Cortex of kidney (tissue), 1 donor: ENCODE results near the gene RRM1.
"Not testable (repeated sequence)": the region's sequence is repeated elsewhere in the genome, so short reads cannot be mapped to it uniquely, and the experiment has no call there.

Source experiments
- DNase-seq: peaks from one replicate; lab custom pipeline; 2025; lab: John Stamatoyannopoulos, UW

The RRM1 gene

DNA sequence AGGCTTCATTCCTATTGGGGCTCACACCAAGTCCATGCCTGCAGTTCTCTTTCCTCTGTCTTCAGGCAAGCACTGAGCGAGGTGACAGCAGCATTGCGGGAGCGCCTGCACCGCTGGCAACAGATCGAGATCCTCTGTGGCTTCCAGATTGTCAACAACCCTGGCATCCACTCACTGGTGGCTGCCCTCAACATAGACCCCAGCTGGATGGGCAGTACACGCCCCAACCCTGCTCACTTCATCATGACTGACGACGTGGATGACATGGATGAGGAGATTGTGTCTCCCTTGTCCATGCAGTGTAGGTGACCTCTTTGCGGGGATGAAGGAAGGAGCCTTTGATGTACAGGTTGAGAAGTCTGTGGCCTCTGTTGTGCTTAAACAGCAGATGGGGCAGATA is 11.4 kb upstream of the RRM1 start:
- no peak for DNase-seq

GRCh38 chr11:4084406-4085125 is 10.0 kb upstream of the RRM1 start:
- no peak for DNase-seq

- DNase-seq: no peak
Observed at GRCh38 chr11:4085575-4085974, 9.0 kb upstream of the RRM1 start.

GRCh38 chr11:4086575-4087353 is 7.8 kb upstream of the RRM1 start:
- DNase-seq: no peak

GRCh38 chr11:4087551-4087950 is 7.0 kb upstream of the RRM1 start:
- no peak for DNase-seq

- DNase-seq: no peak
Observed at GRCh38 chr11:4090258-4090657, 4.3 kb upstream of the RRM1 start.

DNA sequence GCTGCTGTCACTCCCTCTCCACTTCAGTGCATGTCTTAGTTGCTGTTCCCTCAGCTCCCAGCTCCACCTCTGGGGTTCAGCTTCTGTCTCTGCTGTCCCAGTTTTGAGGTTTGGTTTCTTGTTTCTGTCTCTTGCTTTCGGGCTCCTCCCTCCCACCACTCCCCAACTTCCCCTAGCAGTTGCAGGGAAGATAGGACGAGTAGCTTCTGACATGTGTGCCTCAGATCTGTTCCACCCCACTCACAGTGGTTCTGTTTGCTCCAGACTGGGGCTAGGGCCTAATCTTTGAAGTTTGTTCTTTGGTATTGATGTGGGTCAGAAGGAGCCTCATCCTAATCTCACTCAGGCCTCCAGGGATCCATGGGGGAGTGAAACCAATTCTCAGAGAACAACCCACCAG is 2.6 kb upstream of the RRM1 start:
- no peak for DNase-seq

DNA sequence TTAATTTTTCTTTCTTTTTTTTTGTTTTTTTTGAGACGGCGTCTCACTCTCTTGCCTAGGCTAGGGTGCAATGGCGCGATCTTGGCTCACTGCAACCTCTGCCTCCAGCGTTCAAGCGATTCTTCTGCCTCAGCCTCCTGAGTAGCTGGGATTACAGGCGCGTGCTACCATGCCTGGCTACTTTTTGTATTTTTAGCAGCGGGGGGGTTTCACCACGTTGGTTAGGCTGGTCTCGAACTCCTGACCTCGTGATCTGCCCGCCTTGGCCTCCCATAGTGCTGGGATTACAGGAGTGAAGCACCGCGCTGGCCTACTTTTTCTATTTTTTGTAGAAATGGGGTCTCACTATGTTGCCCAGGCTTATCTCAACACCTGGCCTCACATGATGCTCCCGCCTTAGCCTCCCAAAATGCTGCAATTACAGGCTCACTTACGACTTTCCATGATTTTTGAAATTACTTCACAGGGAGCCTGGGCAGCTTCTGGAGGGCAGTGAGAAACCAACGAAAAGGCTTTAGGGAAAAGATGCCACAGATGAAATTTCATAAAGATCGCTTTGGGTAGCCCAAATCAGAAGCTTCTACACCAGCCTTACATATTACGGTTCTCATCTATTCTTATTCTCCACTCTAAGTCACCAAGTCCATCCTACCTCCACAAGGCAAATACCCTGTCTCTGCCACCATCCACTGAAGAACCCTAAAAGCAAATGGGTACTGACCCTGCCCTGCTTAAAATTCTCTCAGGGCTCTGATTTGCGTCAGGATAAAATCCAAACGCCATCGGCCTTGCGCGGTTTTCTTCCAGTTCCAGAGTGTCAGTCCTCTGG is 866 bp upstream of the RRM1 start:
- DNase-seq: no peak

DNA sequence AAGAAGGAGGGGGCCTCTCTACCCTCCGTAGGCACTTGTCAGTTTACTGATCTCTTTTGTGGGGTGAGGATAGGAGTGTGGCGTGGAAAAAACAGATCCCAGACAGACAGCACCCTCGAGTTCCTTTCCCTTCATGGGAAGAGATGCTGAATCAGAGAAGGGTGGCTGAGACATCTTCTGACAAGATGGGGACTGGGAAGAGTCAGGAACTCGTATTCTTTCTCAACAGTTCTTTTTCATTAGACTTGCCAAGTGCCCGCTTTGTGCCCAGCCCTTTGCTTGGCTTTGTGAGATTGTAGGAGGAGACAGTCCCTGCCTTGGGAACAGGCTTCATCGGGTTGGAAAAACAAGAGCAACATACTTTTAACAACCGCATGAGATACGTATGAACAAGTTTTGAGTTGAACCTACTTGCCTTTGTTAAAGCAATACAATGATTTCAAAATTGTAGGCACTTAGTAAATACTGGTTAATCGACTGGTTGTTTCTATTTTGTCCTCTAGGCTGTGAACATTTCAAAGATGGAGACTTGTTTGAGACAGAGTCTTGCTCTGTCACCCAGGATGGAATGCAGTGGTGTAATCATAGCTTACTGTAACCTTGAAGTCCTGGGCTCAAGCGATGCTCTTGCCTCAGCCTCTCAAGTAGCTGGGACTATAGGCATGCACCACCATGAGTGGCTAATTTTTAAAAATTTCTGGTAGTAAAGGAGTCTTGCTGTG is 1.1 kb downstream of the RRM1 start:
- DNase-seq: no peak

DNA sequence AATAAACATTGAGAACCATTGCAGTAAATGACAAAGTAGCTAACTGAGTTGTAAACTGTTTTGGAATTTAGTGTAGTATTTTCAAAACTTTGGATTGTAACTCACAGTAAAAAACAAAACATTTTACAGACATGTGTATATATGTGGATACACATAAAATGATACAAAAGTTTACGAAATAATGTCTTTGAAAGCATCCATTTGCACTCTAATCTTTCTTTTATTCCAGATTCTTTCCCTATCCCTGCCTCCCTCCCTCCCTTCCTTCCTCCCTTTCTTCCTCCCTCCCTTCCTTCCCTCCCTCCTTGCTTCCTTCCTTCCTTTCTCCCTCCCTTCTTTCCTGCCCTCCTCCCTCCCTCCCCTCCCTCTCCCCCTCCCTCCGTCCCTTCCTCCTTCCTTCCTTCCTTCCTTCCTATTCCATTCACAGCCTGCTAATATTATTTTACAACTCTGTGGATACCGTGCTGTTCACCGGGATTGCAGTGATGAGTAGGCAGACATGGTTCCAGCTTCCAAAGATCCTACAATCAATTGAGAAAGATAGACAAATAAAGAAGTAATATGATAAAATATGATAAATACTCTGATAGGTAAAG is 3.5 kb downstream of the RRM1 start:
- no peak for DNase-seq

DNA sequence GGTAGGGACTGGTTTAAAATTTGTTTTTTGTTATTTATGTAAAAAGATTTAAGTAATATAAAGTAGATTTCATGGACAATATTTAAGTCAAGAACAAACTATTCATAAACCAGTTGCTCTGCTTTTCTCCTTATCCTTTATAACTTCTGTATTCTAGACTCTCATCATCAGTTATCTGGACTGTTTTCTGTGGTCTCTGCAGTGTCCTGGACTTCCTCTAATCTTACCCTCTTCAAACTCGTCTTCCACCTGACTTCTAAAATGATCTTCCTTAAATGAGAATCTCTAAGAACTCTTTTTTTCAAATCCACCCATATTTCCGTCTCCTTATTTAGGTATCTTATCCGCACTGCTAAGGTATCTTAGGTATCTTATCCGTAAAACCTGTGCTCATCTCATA is 8.1 kb downstream of the RRM1 start:
- DNase-seq: no peak

DNA sequence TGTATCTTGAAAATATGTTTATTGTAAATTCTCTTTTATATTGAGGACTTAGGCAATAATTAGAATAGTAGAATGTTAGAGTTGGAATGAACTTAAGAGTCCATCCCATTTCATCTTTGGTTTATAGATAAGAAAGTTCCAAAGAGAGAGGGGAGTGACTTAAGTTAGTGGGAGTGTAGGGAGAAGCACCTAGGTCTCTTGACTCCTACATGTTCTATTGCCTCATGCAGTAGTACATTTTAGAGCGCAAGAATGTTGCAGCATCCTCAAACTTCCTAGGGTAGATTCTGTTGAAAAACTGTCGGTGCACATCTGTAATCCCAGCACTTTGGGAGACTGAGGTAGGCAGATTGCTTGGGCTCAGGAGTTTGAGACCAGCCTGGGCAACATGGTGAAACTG is 8.7 kb downstream of the RRM1 start:
- DNase-seq: no peak

- no peak for DNase-seq
Observed at GRCh38 chr11:4105916-4106315, 11.3 kb downstream of the RRM1 start.

DNA sequence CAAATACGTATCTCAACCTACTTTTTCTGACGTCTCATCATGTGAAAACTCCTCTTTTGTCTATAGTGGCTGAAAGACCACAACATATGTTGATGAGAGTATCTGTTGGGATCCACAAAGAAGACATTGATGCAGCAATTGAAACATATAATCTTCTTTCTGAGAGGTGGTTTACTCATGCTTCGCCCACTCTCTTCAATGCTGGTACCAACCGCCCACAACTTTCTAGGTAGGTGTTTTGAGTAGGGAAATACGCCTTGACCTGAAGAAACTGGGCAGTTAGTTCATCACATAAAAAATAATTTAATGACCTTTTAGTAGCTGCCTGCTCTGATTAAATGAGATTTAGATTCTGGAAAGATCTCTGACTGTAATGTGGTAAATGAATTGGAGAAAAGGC is 17.2 kb downstream of the RRM1 start:
- no peak for DNase-seq

- DNase-seq: no peak
Observed at GRCh38 chr11:4115128-4115527, 20.5 kb downstream of the RRM1 start.

GRCh38 chr11:4118107-4118506 is 23.5 kb downstream of the RRM1 start:
- no peak for DNase-seq

GRCh38 chr11:4123218-4123617 is 28.6 kb downstream of the RRM1 start:
- DNase-seq: no peak

GRCh38 chr11:4125141-4125540 is 30.5 kb downstream of the RRM1 start:
- DNase-seq: no peak

GRCh38 chr11:4127357-4127756 is 32.8 kb downstream of the RRM1 start:
- no peak for DNase-seq

- not testable (repeated sequence) for DNase-seq
Observed at GRCh38 chr11:4130219-4130618, 35.6 kb downstream of the RRM1 start.

- no peak for DNase-seq
Observed at GRCh38 chr11:4134806-4135205, 40.2 kb downstream of the RRM1 start.

DNA sequence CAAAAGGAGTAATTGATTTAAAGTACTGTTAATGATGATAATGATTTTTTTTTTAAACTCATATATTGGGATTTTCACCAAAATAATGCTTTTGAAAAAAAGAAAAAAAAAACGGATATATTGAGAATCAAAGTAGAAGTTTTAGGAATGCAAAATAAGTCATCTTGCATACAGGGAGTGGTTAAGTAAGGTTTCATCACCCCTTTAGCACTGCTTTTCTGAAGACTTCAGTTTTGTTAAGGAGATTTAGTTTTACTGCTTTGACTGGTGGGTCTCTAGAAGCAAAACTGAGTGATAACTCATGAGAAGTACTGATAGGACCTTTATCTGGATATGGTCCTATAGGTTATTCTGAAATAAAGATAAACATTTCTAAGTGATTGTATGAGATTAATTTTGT is 43.9 kb downstream of the RRM1 start:
- no peak for DNase-seq
